Endothelial cell of umbilical vein (primary cell): ENCODE data around the gene BTF3L4. TPM values are rescaled to one million over a fixed set of nuclear protein-coding genes. Genes with fewer than 3 reads are reported as not detected.
"Not testable (repeated sequence)": the region's sequence is repeated elsewhere in the genome, so short reads cannot be mapped to it uniquely, and the experiment has no call there.

Experiments
- BruUV-seq: library from RNA; stranded (reverse); fragments of 400-500 nt; replicated peaks from 2 replicates; lab custom pipeline; 2021; lab: Mats Ljungman, UMichigan
- CTCF ChIA-PET: fragments of 300-600, 350-600 bp; sonication (Branson Sonifier 250); formaldehyde crosslinking; loops from one replicate; lab custom pipeline; 2021; ENCODE audit warnings: antibody characterized with exemption, inconsistent platforms; lab: Charles Lee
- POLR2A ChIA-PET: fragments of 300-600, 350-600 bp; sonication (Branson Sonifier 250); formaldehyde crosslinking; loops from one replicate; lab custom pipeline; 2021; ENCODE audit warnings: antibody characterized with exemption, inconsistent platforms; lab: Charles Lee
- DNase-seq: peaks from one replicate; pipeline ENCODE4 v3.0.0-alpha.2; 2011; ENCODE audit warnings: low read depth, low spot score
- FAIRE-seq: peaks from 2 replicates; lab custom pipeline; 2011; peaks lifted over from hg19 to GRCh38; lab: Jason Lieb, UNC
- H2AFZ ChIP-seq: 2 replicates; pipeline ENCODE4 v1.6.0; 2012; ENCODE audit warnings: low read depth, low read length, control low read depth, inconsistent platforms
- H3K27ac ChIP-seq: 2 replicates; pipeline ENCODE4 v1.5.1; 2011; ENCODE audit warnings: low read depth, mild to moderate bottlenecking, control low read depth, low read length, moderate library complexity; ENCODE audit not compliant: insufficient read depth
- H3K27me3 ChIP-seq, 2 experiments: 2 replicates each; pipeline versions ENCODE4 v1.6.0 to v1.6.1; 2011; ENCODE audit warnings: low read length in 2 of 2, mixed read lengths in 1 of 2; ENCODE audit not compliant: control insufficient read depth in 2 of 2, insufficient read depth in 2 of 2
- H3K36me3 ChIP-seq, 2 experiments: 2 replicates in 1 of 2; 3 replicates in 1 of 2; pipeline ENCODE4 v1.5.1; 2011; ENCODE audit warnings: low read length in 2 of 2, mild to moderate bottlenecking in 1 of 2, moderate library complexity in 1 of 2; ENCODE audit not compliant: control insufficient read depth in 2 of 2, insufficient read depth in 2 of 2; ENCODE audit errors: extremely low read depth in 1 of 2
- H3K4me1 ChIP-seq: 3 replicates; pipeline ENCODE4 v1.5.1; 2011; ENCODE audit warnings: mild to moderate bottlenecking, low read length; ENCODE audit not compliant: control insufficient read depth, insufficient read depth; ENCODE audit errors: extremely low read depth
- H3K4me2 ChIP-seq: 2 replicates; pipeline ENCODE4 v1.6.1; 2011; ENCODE audit warnings: low read length, control low read depth, mixed read lengths; ENCODE audit not compliant: insufficient read depth
- H3K4me3 ChIP-seq, 3 experiments: fragments of 200-600 bp in 1 of 3; sonication (generic), shearing (Covaris generic) in 1 of 3; replicated peaks in 1 of 3; 2 replicates each; pipeline ENCODE4 v1.5.1; 2011 to 2016; ENCODE audit warnings: control low read depth in 3 of 3, low read length in 3 of 3, mild to moderate bottlenecking in 2 of 3, inconsistent platforms in 1 of 3, low read depth in 1 of 3, moderate library complexity in 1 of 3; ENCODE audit not compliant: insufficient read depth in 1 of 3
- H3K79me2 ChIP-seq: 2 replicates; pipeline ENCODE4 v1.6.0; 2012; ENCODE audit warnings: low read length, inconsistent platforms; ENCODE audit not compliant: control insufficient read depth, insufficient read depth
- H3K9ac ChIP-seq: replicated peaks from 2 replicates; pipeline ENCODE3; 2011; ENCODE audit warnings: low read length, control low read depth; ENCODE audit not compliant: insufficient read depth; ENCODE audit errors: extremely low read depth
- H3K9me1 ChIP-seq: replicated peaks from 3 replicates; pipeline ENCODE4 v1.6.0; 2011; ENCODE audit warnings: mild to moderate bottlenecking, low read length; ENCODE audit not compliant: control insufficient read depth, insufficient read depth; ENCODE audit errors: extremely low read depth
- H3K9me3 ChIP-seq: replicated peaks from 2 replicates; pipeline ENCODE4 v1.5.1; 2012; ENCODE audit warnings: low read length, inconsistent platforms; ENCODE audit not compliant: control insufficient read depth, insufficient read depth
- H4K20me1 ChIP-seq: replicated peaks from 2 replicates; pipeline ENCODE3; 2011; ENCODE audit warnings: mild to moderate bottlenecking, low read length; ENCODE audit not compliant: control insufficient read depth, insufficient read depth; ENCODE audit errors: extremely low read depth
- JUN ChIP-seq: IDR thresholded peaks from 2 replicates; pipeline ENCODE4 v1.6.1; 2011; ENCODE audit warnings: borderline replicate concordance, low read depth; ENCODE audit not compliant: insufficient read length, insufficient read depth
- POLR2A ChIP-seq: IDR thresholded peaks from 2 replicates; pipeline ENCODE4 v1.6.1; 2012; ENCODE audit warnings: low read depth, mild to moderate bottlenecking, control low read depth, low read length
- dilution Hi-C: fragments of 300-500 bp; cut with MboI; formaldehyde crosslinking; loops from one replicate; pipeline ENCODE4 v1.15.0; 2019; ENCODE audit warnings: low sequenced_read_pairs; ENCODE audit not compliant: extremely low pct_ligation_motif_present
- intact Hi-C: fragments of 100-400 bp; cut with micrococcal nuclease; formaldehyde crosslinking; loops from one replicate; pipeline ENCODE4 v1.10.0; 2022
- polyA plus RNA-seq, 4 experiments: library from polyadenylated mRNA; depleted of rRNA in 3 of 4; stranded (reverse) in 3 of 4; unstranded in 1 of 4; fragments of >200 nt; gene quantifications; 2 replicates each; pipeline versions ENCODE4 v1.2.1 to v1.2.3, GENCODE V29; 2011 to 2012; ENCODE audit warnings: missing spikeins in 1 of 4
- total RNA-seq: library from RNA; stranded (reverse); gene quantifications from 2 replicates; pipeline ENCODE4 v1.2.3, GENCODE V29; 2021

BTF3L4 gene
- total and polyA plus RNA-seq, 2 donors (not counting 3 experiments of a cell fraction or from before 2014, with no cell fraction given): 25.1 to 43.2 TPM

DNA sequence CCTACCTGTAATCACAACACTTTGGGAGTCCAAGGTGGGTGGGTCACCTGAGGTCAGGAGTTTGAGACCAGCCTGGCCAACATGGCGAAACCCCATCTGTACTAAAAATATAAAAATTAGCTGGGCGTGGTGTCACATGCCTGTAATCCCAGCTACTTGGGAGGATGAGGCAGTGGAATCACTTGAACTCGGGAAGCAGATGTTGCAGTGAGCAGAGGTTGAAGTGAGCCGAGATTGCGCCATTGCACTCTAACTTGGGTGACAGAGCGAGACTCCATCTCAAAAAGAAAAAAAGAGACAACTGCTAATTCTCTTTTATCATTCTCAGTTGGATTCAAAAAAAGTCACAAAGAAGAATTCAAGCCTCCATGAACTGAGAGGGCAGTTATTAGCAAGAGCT is 21.2 kb downstream of the BTF3L4 start:
- CTCF ChIA-PET: interaction anchor here (1.0 kb wide), 1 partner anchor 16 kb away, joined by 3 read pairs; no protein-coding TSS in a partner anchor
- dilution Hi-C loops, H3K4me3 ChIP-seq, H3K36me3 ChIP-seq, H3K9me1 ChIP-seq, FAIRE-seq, H4K20me1 ChIP-seq, H3K27ac ChIP-seq, BruUV-seq, H3K4me1 ChIP-seq, POLR2A ChIA-PET, DNase-seq, H3K9ac ChIP-seq, intact Hi-C loops, H3K27me3 ChIP-seq, H2AFZ ChIP-seq, H3K4me2 ChIP-seq, H3K9me3 ChIP-seq: not testable (repeated sequence)
- peaks cover 18% of the 10 kb centered on the region for H3K79me2 ChIP-seq

DNA sequence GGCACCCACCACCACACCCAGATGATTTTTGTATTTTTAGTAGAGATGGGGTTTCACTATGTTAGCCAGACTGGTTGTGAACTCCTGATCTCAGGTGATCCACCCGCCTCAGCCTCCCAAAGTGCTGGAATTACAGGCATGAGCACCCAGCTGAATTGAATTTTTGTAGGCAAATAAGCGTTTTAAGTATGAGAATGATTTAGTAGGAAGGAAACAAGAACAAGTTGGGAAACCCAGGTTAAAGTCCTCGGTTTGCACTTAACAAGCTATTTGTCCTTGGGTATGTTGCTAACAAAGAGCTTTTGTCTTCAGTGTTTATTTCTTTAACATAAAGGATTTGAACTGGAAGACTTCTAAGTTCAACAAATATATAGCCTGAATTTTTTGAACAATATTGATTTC is 23.9 kb downstream of the BTF3L4 start:
- no peak overlapping the region for H3K27ac ChIP-seq
- no peak overlapping the region for H3K4me3 ChIP-seq
- H3K9me1 ChIP-seq: no peaks in the 10 kb centered on the region
- dilution Hi-C loops (no loop called here), intact Hi-C loops (no loop called here)
- no peaks in the 10 kb centered on the region for H3K27me3 ChIP-seq
- no peaks in the 10 kb centered on the region for H3K4me1 ChIP-seq
- BruUV-seq: no TSS peak
- H3K36me3 ChIP-seq: peaks cover 0 to 6% of the 10 kb centered on the region in 2 experiments
- FAIRE-seq: no peak
- H3K9ac ChIP-seq: no peak overlapping the region
- no peaks in the 10 kb centered on the region for H4K20me1 ChIP-seq
- DNase-seq: no peak
- POLR2A ChIA-PET: interaction anchor here (0.7 kb wide), 1 partner anchor 38 kb away, joined by 3 read pairs; no protein-coding TSS in a partner anchor
- peaks cover 10% of the 10 kb centered on the region for H3K79me2 ChIP-seq
- no peak overlapping the region for H2AFZ ChIP-seq
- CTCF ChIA-PET: interaction anchor here (0.7 kb wide), 3 partner anchors 209 to 250 kb away, joined by 3 to 5 read pairs (median 4); no protein-coding TSS in a partner anchor
- TF ChIP-seq JUN: no peak
- no peak for TF ChIP-seq POLR2A
- no peak overlapping the region for H3K4me2 ChIP-seq
- no peaks in the 10 kb centered on the region for H3K9me3 ChIP-seq

DNA sequence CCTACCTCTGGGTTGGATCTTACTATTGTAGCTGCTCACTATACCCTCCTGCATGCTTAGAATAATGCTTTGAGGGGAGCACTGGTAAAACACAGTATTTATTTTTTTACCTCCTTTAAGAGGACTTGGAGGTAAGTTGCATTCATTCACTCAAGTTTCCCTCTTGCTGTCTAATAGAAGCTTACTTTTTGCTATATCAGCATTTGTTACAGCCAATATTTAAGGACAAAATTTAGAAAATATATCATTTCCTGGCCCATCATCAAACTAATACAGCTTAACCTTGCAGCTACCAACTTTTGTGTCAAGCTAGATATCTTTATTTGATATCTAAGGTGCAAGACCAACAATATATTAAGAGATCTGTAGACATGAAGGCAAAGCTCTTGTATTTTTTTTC is 31.8 kb downstream of the BTF3L4 start:
- intact Hi-C loops, H3K27me3 ChIP-seq, H3K4me1 ChIP-seq, H3K9me1 ChIP-seq, FAIRE-seq, H3K79me2 ChIP-seq, dilution Hi-C loops, H3K27ac ChIP-seq, H3K4me2 ChIP-seq, POLR2A ChIA-PET, H4K20me1 ChIP-seq, BruUV-seq, H3K9ac ChIP-seq, H3K9me3 ChIP-seq, DNase-seq, H3K36me3 ChIP-seq, CTCF ChIA-PET, H2AFZ ChIP-seq, H3K4me3 ChIP-seq: not testable (repeated sequence)

DNA sequence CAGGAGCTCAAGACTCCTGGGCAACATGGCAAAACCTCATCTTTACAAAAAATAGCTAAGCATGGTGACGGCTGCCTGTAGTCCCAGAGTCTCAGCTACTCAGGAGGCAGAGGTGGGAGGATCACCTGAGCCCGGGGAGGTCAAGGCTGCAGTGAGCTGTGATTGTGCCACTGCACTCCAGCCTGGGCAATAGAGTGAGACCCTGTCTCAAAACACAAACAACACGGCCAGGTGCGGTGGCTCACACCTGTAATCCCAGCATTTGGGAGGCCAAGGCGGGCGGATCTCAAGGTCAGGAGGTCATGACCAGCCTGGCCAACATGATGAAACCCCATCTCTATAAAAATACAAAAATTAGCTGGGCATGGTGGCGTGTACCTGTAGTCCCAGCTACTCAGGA is 38.2 kb downstream of the BTF3L4 start:
- BruUV-seq, POLR2A ChIA-PET, DNase-seq: not testable (repeated sequence)

More for the DNA sequence above, 38.2 kb downstream of the BTF3L4 start:
- H3K4me1 ChIP-seq, H3K36me3 ChIP-seq, H3K79me2 ChIP-seq, H3K27me3 ChIP-seq, H3K9me1 ChIP-seq, dilution Hi-C loops, H4K20me1 ChIP-seq, CTCF ChIA-PET, H3K27ac ChIP-seq, H3K4me3 ChIP-seq, H3K4me2 ChIP-seq, intact Hi-C loops, H3K9ac ChIP-seq, FAIRE-seq, H2AFZ ChIP-seq, H3K9me3 ChIP-seq: not testable (repeated sequence)
